Measurements from ENCODE around the gene ARHGEF7.

Gene ARHGEF7

GRCh38 chr13:111227405-111227804, 112.3 kb downstream of the ARHGEF7 start:
- DNase-seq (ENCODE audit: low spot score) = no peak

- DNase-seq (ENCODE audit: low spot score) = no peak
Measured at GRCh38 chr13:111228262-111229144, 113.4 kb downstream of the ARHGEF7 start.

DNA sequence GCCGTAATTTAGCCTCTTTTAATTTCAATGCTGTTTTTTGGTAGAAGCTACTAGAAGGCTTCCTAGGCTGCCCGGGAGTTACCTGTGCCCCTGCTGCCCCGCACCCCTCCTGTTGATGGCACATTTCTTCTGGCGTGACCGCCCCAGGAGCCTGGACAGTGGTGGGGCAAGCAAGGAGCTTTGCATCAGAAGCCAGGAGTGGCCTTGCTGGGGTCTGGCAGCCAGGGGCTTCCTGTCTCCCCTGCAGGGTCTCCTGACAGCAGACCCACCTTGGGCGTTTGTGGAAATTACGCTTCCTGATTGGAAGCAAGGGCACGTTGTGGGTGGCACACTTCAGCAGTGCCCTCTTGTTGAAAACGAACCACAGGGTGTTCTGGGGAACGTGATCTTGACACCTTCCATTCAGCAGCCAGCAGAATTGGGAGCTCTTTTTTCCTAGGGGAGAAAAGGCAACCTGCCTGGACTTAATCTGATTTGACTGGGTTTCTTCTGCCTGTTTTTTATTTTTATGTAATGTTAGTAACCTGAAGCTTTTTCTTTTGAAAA, 115.3 kb downstream of the ARHGEF7 start:
- no peak for DNase-seq (ENCODE audit: low spot score)

DNA sequence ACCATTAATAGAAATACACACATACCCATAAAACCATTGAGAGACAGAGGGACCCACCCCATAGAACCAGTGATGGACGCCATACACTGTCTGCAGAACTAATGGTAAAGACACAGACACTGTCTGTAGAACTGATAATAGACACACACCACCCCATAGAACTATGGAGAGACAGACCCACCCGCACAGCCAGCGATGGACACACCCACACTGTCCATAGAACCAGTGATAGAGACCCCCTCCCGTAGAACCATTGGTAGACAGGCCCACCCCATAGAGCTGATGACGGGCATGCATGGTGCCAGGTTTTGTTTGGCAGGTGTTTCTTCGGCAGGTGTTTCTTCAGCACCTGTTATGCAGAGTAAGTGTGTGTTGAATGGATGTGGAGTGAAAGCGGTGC, 117.1 kb downstream of the ARHGEF7 start:
- no peak for DNase-seq (ENCODE audit: low spot score)

- no peak for DNase-seq (ENCODE audit: low spot score)
Measured at GRCh38 chr13:111233080-111233479, 118.0 kb downstream of the ARHGEF7 start.

- DNase-seq (ENCODE audit: low spot score) = no peak
Measured at GRCh38 chr13:111239764-111240670, 124.9 kb downstream of the ARHGEF7 start.

GRCh38 chr13:111241006-111241755, 126.1 kb downstream of the ARHGEF7 start:
- DNase-seq (ENCODE audit: low spot score) = no peak

DNA sequence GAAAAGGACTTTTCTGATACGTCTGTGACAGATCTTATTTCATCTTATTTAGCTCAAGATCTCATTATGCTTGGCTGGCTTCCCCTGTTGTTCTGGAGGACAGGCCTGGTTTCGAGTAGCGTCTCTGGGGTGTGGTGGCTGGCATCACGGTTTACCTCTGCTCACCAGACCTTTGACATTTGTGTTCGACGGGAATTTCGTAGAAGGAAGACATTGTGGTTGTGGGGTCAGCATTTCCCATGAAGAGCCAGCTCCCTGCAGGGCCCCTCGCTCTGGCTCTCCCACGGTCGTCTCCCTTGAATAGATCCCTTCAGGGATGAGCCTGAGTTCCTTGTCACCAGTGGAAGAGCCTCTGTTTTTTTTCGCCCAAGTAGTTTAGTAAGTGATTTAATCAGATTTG, 126.8 kb downstream of the ARHGEF7 start:
- DNase-seq (ENCODE audit: low spot score) = no peak

GRCh38 chr13:111242585-111242984, 127.5 kb downstream of the ARHGEF7 start:
- DNase-seq (ENCODE audit: low spot score) = no peak

DNA sequence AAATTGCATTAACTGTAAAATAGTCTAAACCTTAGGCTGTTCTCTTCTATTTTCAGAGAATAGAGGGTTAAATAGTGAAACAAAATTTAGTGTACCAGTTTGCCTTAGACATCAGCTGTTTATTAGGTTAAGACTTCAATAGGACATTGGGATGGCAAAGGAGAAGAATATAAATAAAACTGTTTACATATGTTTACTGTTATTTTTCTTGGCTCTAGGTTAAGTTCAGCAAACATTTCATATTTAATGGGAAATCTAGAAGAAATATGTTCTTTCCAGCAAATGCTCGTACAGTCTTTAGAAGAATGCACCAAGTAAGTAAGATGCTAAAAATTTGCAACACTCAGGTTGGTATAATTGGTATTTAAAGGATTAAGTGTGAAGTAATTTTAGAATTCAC, 128.9 kb downstream of the ARHGEF7 start:
- DNase-seq (ENCODE audit: low spot score) = no peak

DNA sequence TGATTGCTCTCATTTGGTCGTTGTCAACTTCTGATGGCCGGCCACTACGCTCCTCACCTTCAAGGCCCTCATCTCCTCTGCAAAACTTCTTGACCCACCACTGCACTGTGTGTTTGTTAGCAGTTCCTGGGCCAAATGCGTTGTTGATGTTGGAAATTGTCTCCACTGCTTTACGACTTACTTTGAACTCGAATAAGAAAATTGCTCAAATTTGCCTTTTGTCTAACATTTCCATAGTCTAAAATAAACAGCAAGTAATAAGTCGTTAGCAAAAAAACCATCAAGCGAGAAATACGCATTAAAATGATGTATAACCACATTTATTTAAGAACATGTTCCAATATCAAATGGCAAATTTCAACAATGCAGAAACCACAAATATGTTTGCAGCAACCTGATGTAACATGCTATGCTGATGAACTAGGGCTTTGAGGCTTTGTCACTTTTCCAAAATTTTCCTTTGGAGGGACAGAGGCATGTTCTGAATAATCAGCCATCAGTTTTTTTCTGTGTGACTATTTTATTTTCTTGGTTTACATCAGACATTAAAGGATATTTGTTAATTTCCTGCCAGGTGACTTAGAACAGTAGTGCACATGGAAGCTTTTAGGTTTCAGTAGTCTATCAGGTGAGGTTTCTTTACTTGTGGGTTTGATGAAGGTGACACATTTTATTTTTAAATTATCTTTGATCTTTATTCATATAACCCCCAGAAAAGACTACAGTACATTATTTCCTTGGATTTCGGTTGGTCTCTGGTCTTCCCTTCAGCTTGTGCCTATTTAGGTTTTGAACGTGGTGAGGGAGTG, 130.7 kb downstream of the ARHGEF7 start:
- DNase-seq (ENCODE audit: low spot score) = peak; percentile 32

- no peak for DNase-seq (ENCODE audit: low spot score)
Measured at GRCh38 chr13:111247552-111247951, 132.4 kb downstream of the ARHGEF7 start.

GRCh38 chr13:111248822-111249221, 133.7 kb downstream of the ARHGEF7 start:
- no peak for DNase-seq (ENCODE audit: low spot score)

DNA sequence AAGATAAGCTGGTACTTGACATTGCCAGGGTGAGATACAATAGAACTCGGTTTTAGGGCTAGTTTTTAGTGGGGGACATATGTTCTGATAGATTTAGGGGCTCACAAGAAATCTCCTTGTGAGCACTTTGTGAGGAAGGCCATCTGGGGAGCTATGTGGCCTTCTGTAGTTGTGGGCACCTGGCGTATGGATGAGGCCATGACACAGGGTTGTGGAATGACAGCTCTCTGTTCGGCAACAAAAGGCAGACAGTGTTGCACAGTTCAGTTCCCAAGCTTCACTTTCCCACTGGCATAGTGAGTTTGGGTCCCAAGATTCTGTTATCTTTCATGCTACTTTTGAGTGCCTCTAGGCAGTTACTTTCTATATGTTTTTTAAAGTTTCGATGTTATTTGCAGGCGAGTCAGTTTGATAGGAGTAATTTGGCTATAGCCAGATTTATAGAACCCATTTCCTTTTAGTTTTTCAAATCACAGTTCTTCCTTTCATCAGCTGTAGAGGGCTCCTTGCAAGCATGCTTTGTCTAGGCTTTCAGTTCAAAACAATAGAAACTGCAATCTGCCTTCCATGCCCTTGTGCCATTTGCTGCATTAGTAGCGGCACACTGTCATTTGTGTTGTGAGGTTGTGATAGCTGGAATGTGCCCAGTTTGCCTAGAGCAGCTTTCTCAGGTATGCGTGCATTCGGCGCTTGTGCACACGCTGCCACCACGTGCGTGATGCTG, 134.7 kb downstream of the ARHGEF7 start:
- no peak for DNase-seq (ENCODE audit: low spot score)

- DNase-seq (ENCODE audit: low spot score) = no peak
Measured at GRCh38 chr13:111251646-111252445, 136.7 kb downstream of the ARHGEF7 start.

DNA sequence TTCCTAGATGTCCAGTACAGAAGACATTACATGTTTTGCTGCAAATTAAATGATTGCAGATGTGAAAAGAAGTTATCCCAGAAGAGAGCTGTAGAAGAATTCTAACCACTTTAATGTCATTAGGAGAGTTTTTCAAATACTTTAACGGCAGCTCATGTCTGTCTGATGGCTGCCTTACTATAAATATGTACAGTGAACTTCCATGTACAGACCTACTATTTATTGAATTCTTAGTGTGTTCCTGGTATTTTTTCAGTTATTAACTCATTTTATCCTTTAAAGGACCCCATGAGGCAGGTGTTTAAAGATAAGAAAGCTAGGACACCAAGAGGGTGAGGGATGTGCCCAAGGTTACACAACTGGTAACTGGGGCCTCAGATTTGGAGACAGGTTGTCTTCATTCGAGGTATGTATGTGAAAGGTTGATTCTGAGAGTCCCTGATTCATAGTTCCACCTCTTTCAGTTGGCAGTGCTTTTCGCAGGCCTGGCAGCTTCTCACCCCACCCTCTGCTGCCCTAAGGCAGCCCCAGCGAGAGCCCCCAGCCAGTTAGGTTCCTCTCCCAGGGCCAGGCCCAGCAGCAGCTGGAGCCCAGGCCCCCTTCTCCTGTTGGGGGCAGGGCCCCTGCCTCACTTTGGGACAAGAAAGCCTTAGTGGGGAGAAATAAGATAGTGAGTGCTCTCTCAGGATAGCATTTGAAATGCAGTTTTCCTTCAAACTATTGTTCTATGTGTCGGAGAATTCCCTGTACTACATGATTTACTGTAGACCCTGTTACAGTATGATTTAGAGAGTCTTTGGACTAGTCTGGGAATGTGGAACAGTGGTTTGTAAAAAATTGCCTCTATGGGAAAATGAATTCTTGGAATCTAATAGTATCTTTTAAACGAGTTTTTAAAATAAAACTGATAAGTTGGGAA, 137.6 kb downstream of the ARHGEF7 start:
- DNase-seq (ENCODE audit: low spot score) = peak; percentile 24

GRCh38 chr13:111253365-111253872, 138.3 kb downstream of the ARHGEF7 start:
- no peak for DNase-seq (ENCODE audit: low spot score)

DNA sequence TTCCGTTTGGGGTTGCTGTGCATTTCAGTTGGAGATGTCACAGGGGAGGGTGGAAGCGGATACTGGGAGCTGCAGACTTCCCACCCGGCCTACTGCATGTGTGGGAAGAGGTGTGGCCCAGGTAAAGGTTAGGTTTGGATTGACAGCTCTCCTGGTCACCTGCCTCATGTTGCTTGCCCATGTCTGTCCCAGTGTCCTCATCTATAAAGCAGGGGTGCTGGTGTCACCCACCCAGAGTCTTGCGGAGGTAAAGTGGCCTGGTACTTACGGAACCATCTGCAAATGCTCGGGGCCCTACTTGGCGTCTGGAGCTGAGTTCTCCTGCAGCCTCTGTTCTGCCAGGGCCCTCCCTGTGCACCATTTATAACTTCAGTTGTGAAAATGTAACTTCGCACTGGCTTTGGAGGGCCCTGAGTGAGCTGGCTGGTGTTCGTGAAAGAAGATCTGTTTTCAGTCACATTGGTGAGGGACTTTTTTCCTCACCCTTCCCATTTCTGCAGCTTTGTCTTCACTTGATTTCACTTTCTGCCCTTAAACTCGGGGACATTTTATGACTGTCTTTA, 140.2 kb downstream of the ARHGEF7 start:
- no peak for DNase-seq (ENCODE audit: low spot score)

Data from AG08396 (cell line).